HG03196 (cell line): ENCODE data around the gene CEP20.
"Not testable (repeated sequence)": the region's sequence is repeated elsewhere in the genome, so short reads cannot be mapped to it uniquely, and the experiment has no call there.

ENCODE experiments used
- ATAC-seq: cut with Tn5 transposase; IDR thresholded peaks from one replicate; pipeline ENCODE4 v1.9.1; 2021; ENCODE audit not compliant: unreplicated experiment

Gene CEP20

GRCh38 chr16:15858921-15859668, 29.3 kb downstream of the CEP20 start:
- no peak for ATAC-seq

DNA sequence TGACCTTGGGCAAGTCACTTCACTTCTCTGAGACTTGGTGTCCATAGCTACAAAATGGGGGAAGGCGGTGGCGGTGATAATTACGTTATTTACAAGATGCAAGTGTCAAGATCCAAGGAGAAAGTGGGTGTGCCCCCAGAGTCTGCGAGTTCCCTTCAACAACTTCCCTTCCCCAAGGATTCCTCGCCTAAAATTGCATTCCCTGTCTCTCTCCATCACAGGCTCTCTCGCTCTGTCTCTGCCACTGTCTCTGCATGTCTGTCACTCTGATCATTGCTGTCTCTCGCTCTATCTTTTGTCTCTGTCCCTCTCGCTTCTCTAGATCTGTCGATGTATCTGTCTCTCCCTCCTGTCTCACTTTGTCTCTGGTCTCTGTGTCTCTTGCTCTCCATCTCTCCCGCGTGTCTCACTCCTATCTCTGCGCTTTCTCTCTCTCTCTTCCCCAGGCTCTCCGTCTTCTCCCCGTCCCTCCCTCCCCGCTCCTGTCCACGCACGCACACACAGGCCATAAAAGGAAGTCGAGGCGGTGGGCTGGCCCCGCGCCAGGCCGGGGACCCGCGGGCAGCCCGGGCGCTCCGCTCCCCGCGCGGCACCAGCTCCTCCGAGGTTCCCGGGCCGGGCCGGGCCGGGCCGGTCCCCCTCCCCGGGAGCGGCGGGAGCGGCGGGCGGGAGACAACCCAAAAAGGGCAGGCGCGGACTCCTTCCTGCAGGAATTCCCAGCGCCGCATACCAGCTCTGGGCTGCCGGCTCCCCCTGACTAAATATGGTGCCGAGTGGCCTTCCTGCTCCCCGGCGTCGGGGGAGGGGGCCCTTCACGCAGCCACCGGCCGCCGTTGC, 30.5 kb downstream of the CEP20 start:
- no peak for ATAC-seq

DNA sequence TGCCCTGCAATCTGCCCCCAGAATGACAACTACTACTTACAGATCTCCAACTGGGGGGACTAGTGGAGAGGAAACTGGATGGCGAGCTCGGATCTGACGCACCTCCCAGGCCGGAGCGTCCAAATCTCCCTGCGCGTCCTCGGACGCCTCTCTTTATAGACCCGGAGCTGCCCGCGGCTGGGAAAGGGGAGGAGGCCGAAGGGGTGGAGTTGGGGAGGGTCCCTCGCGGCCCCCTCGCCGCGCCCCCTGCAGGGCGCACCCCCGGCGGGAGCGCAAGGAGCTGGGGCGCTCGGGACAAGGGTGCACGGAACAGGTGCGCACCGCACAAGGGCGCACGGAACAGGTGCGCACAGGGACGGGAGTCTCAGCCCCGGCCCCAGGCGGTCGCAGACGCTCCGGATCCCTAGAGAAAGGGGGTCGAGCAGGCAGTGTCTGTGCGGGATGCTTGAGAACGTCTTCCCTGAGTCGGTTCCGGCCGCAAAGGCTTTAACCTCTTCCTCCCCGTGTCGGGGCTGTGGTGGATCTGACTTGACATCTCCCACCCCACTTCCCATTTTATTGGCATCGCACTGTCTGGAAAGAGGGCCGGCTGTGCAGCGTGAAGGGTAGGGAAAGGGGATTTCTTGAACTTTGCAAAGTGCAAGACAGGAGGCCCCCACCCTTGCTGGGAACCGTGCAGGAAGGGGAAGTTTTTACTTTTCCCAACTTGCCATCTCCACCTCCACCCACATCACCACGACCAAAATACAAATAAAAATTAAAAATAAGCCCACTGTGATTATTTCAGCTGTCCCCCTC, 31.3 kb downstream of the CEP20 start, which contains the start of gene MYH11:
Gene MYH11 (minus strand): TSS at position 128 of the 798 bp plus-strand sequence. CDS start 18,776 bp downstream, outside the sequence.
- no peak for ATAC-seq

DNA sequence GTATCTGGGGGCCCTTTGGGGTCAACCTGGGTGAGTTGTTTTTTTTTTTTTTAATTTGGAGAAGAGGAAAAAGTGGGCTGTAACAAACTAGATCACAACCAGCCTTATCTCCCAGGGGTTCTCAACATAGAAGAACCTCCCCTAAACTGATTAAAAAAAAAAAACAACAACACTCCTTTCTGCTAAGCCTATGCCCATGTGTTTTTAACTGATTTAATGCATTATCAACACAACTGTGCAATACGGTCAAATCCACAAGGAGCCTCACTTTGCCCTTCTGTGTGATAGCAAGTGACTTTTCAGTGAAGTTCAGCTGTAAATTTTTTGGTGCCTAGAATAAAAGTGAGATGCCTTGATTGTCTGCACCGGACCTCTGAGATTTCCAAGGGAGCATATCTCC, 32.2 kb downstream of the CEP20 start:
- ATAC-seq, result no peak

GRCh38 chr16:15855704-15856003, 32.7 kb downstream of the CEP20 start:
- peak; percentile 68 for ATAC-seq

DNA sequence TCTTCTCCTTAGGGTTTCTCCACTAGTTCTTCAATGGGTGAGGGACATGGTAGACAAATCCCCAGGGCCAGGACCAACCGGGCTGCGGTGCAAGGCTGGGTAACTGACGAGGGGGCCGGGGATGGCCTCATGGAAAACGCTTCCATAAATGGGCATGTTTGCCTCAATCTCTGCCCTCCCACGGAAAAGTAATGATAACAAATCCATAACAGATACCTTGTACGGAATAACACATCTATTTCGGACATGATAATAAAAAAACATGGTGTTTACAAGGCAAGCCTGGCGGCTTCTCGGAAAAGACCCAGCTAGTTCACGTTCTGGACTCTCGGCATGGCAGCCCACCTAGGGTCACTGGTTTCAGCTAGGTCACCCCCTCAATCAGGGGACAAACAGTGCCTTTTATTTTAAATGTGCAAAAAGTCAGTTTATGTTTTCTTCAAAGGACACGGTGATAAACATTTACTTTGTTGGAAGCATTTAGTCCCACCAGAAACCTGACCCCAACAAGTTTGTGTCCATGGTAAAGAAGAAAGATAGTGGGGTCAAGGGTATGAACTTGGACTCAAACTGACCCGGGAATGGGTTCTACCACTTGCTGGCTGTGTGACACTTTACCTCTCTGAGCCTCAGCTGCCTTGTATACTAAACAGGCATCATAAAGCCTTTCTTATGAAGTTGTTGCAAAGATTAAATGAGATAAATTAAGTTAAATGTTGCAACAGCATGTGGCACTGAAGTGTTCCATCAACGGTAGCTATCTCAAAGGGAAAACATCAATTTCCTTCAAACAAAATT, 33.3 kb downstream of the CEP20 start:
- ATAC-seq, result peak; percentile 31

DNA sequence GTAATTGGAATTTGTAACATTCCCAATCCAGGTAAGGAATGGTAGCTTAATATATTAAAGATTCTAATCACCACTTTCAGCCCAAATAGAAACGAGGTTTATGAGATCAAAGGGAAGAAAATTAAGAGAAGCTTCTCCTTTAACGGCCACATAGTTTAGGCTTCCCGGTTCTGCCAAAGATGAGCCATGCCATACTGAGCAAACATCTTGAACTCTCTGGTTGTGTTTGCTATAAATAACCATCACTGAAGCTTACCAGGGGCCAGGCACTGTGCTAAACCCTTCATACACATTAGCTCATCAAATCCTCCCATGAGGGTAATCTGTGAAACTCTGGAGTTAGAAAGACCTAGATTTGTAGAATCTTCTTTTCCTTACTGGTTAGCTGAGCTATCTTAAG, 34.3 kb downstream of the CEP20 start:
- no peak for ATAC-seq

GRCh38 chr16:15853021-15853420, 35.4 kb downstream of the CEP20 start:
- no peak for ATAC-seq

GRCh38 chr16:15850555-15850954, 37.8 kb downstream of the CEP20 start:
- ATAC-seq, result not testable (repeated sequence)

GRCh38 chr16:15849209-15849981, 39.0 kb downstream of the CEP20 start:
- no peak for ATAC-seq

- ATAC-seq, result no peak
These were observed 40.7 kb downstream of the CEP20 start for GRCh38 chr16:15847611-15848175.

GRCh38 chr16:15846510-15846909, 41.9 kb downstream of the CEP20 start:
- ATAC-seq, result no peak

- ATAC-seq, result no peak
These were observed 44.6 kb downstream of the CEP20 start for GRCh38 chr16:15843635-15844279.

GRCh38 chr16:15839204-15839603, 49.2 kb downstream of the CEP20 start:
- not testable (repeated sequence) for ATAC-seq

DNA sequence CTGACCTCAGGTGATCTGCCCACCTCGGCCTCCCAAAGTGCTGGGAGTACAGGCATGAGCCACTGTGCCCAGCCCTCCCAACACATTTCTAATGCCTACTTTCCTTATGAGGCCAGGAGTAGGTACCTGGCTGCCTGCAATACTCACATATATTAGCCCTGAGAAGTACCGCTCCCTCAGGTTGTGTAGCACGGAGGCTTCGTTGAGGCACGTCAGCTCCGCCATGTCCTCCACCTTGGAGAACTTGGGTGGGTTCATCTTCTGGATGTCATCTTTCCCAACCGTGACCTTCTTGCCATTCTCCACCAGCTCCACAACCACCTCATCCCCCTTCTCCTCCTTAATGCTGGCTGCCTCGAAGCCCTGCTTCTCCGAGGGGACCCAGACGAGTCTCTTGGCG, 50.6 kb downstream of the CEP20 start:
- no peak for ATAC-seq

DNA sequence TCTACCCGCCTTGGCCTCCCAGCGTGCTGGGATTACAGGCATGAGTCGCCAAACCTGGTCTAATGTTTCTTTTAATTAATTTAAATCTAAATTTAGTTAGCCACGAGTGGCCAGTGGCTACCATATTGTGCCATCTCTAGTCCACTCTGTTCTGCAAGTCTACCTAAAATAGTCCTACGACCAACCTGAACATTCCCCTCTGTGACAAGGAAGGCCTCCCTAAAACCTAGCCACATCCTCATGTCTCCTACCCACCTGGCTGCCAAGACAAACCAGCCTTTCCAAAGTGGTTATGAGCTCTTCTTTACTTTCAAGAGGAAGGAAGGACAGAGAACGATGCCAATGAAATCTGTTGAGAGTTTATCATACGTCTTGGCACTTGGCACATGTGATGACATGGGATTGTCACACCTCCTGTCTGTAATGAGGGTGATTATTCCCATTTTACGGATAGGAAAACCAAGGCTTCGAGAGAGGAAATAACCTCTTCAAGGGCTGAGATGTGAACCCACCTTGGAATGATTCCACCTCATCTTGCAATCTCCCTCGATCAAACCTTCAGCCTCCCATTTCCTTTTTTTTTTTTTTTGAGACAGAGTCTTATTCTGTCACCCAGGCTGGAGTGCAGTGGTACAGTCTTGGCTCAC, 51.3 kb downstream of the CEP20 start:
- no peak for ATAC-seq

- ATAC-seq, result no peak
These were observed 52.3 kb downstream of the CEP20 start for GRCh38 chr16:15836074-15836473.

- no peak for ATAC-seq
These were observed 53.1 kb downstream of the CEP20 start for GRCh38 chr16:15835136-15835878.
